ENCODE results near the gene FZD10. TPM values are rescaled to one million over a fixed set of nuclear protein-coding genes. Genes with fewer than 3 reads are reported as not detected.

Gene FZD10
- total RNA-seq, 1 donor from 2014 or later: 5.1 TPM

GRCh38 chr12:130195369-130195768 is 33.1 kb downstream of the FZD10 start:
- no peaks in the 10 kb centered on the region for H3K36me3 ChIP-seq (ENCODE audit: control insufficient read depth, insufficient read depth, low read length)
- H3K27me3 ChIP-seq (ENCODE audit: control insufficient read depth, insufficient read depth, low read length): peaks cover 2% of the 10 kb centered on the region
- H3K4me3 ChIP-seq (ENCODE audit: low read depth, low read length): no peak overlapping the region
- DNase-seq (ENCODE audit: low read depth): no peak
- TF ChIP-seq, protein P1, sequence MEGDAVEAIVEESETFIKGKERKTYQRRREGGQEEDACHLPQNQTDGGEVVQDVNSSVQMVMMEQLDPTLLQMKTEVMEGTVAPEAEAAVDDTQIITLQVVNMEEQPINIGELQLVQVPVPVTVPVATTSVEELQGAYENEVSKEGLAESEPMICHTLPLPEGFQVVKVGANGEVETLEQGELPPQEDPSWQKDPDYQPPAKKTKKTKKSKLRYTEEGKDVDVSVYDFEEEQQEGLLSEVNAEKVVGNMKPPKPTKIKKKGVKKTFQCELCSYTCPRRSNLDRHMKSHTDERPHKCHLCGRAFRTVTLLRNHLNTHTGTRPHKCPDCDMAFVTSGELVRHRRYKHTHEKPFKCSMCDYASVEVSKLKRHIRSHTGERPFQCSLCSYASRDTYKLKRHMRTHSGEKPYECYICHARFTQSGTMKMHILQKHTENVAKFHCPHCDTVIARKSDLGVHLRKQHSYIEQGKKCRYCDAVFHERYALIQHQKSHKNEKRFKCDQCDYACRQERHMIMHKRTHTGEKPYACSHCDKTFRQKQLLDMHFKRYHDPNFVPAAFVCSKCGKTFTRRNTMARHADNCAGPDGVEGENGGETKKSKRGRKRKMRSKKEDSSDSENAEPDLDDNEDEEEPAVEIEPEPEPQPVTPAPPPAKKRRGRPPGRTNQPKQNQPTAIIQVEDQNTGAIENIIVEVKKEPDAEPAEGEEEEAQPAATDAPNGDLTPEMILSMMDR (IDR thresholded peaks at IDR 0.05; ENCODE audit: insufficient read depth, low read length, poor library complexity, severe bottlenecking): no peak

- Histone ChIP-seq H3K4me3 (ENCODE audit: low read depth, low read length) (no peak overlapping the region), H3K27me3 (ENCODE audit: control insufficient read depth, insufficient read depth, low read length) (peaks cover 2% of the 10 kb centered on the region), H3K36me3 (ENCODE audit: control insufficient read depth, insufficient read depth, low read length) (no peaks in the 10 kb centered on the region)
- DNase-seq (ENCODE audit: low read depth): no peak
- TF ChIP-seq, protein P1 (IDR thresholded peaks at IDR 0.05; ENCODE audit: insufficient read depth, low read length, poor library complexity, severe bottlenecking): no peak
These were observed 33.5 kb downstream of the FZD10 start for GRCh38 chr12:130195776-130196175.

- TF ChIP-seq, protein P1 (IDR thresholded peaks at IDR 0.05; ENCODE audit: insufficient read depth, low read length, poor library complexity, severe bottlenecking): no peak
- no peaks in the 10 kb centered on the region for H3K36me3 ChIP-seq (ENCODE audit: control insufficient read depth, insufficient read depth, low read length)
- H3K4me3 ChIP-seq (ENCODE audit: low read depth, low read length): no peak overlapping the region
- peaks cover 2% of the 10 kb centered on the region for H3K27me3 ChIP-seq (ENCODE audit: control insufficient read depth, insufficient read depth, low read length)
- no peak for DNase-seq (ENCODE audit: low read depth)
These were observed 34.6 kb downstream of the FZD10 start for GRCh38 chr12:130196827-130197226.

DNA sequence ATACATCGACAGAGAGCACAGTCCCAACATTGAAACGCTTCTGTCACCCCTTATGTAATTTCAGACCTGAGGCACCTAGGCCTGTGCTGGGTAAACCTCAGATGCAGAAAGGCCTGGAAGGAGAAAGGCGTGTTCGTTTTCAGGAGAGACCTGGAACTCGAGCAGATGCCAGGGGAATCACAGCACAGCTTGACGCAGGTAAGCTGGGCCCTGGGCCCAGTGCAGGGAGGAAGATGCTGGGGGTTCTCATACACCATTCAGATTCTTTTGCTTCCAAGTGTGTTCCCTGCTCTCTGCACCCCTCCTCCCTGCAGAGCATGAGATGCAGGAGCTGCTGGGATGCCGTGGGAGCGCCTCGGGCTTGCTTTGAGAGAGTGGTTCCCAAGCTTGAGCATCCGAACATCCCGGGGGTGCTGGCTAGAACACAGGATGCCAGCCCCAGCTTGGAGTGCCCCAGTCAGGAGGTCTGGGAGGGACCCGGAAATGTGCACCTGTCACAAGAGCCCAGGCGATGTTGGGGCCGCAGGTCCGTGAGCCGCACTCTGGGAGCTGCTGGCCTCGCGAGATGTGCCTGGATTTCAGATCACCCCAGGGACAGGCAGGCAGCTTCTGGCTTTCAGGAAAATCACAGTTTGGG is 35.9 kb downstream of the FZD10 start:
- TF ChIP-seq, protein P1 (IDR thresholded peaks at IDR 0.05; ENCODE audit: insufficient read depth, low read length, poor library complexity, severe bottlenecking): no peak
- Histone ChIP-seq H3K27me3 (ENCODE audit: control insufficient read depth, insufficient read depth, low read length) (no peaks in the 10 kb centered on the region), H3K36me3 (ENCODE audit: control insufficient read depth, insufficient read depth, low read length) (no peaks in the 10 kb centered on the region), H3K4me3 (ENCODE audit: low read depth, low read length) (no peak overlapping the region)
- DNase-seq (ENCODE audit: low read depth): no peak

GRCh38 chr12:130198663-130199060 is 36.4 kb downstream of the FZD10 start:
- TF ChIP-seq, protein P1 (IDR thresholded peaks at IDR 0.05; ENCODE audit: insufficient read depth, low read length, poor library complexity, severe bottlenecking): no peak
- DNase-seq (ENCODE audit: low read depth): no peak
- H3K4me3 ChIP-seq (ENCODE audit: low read depth, low read length): no peak overlapping the region
- H3K27me3 ChIP-seq (ENCODE audit: control insufficient read depth, insufficient read depth, low read length): no peaks in the 10 kb centered on the region
- H3K36me3 ChIP-seq (ENCODE audit: control insufficient read depth, insufficient read depth, low read length): no peaks in the 10 kb centered on the region
